ENCODE results near the gene SSTR4. TPM values are rescaled to one million over a fixed set of nuclear protein-coding genes. Genes with fewer than 3 reads are reported as not detected.

Gene SSTR4
- total and polyA plus RNA-seq, 8 donors: 0.18 to 0.47 (median 0.26) TPM; not detected in 2

- DNase-seq (no peak), ATAC-seq (no peak)
- TF ChIP-seq CTCF (IDR thresholded peaks at IDR 0.05): no peak
- no peaks in the 10 kb centered on the region for H3K9me3 ChIP-seq
- no peaks in the 10 kb centered on the region for H3K36me3 ChIP-seq
- no peak overlapping the region for H3K27ac ChIP-seq
- H3K27me3 ChIP-seq: no peaks in the 10 kb centered on the region
- intact Hi-C loops (cut with DNase I): no loop called here
- H3K4me3 ChIP-seq: no peak overlapping the region
- H3K4me1 ChIP-seq: no peaks in the 10 kb centered on the region
Observed at GRCh38 chr20:23071398-23071797, 36.3 kb downstream of the SSTR4 start.

GRCh38 chr20:23071996-23072395 lies 36.9 kb downstream of the SSTR4 start:
- intact Hi-C loops (cut with DNase I): no loop called here
- ATAC-seq: no peak
- no peak for TF ChIP-seq CTCF (IDR thresholded peaks at IDR 0.05)
- Histone ChIP-seq H3K27me3 (no peaks in the 10 kb centered on the region), H3K4me3 (no peak overlapping the region), H3K27ac (no peak overlapping the region), H3K9me3 (no peaks in the 10 kb centered on the region), H3K36me3 (no peaks in the 10 kb centered on the region), H3K4me1 (no peaks in the 10 kb centered on the region)
- no peak for DNase-seq

- peaks cover 0 to 5% of the 10 kb centered on the region in 2 donors for H3K4me1 ChIP-seq
- H3K9me3 ChIP-seq: no peaks in the 10 kb centered on the region
- H3K36me3 ChIP-seq: no peaks in the 10 kb centered on the region
- DNase-seq: no peak
- TF ChIP-seq CTCF (IDR thresholded peaks at IDR 0.05): no peak
- intact Hi-C loops (cut with DNase I): no loop called here
- H3K4me3 ChIP-seq: no peak overlapping the region
- ATAC-seq: no peak
- H3K27me3 ChIP-seq: no peaks in the 10 kb centered on the region
- H3K27ac ChIP-seq: no peak overlapping the region
Observed at GRCh38 chr20:23072892-23073586, 37.9 kb downstream of the SSTR4 start.

- no peak for ATAC-seq
- TF ChIP-seq CTCF (IDR thresholded peaks at IDR 0.05): no peak
- intact Hi-C loops (cut with DNase I): no loop called here
Observed at GRCh38 chr20:23074052-23074451, 38.9 kb downstream of the SSTR4 start.

GRCh38 chr20:23077277-23077676 lies 42.2 kb downstream of the SSTR4 start:
- intact Hi-C loops (cut with DNase I): no loop called here
- Histone ChIP-seq H3K27ac (no peak overlapping the region), H3K27me3 (no peaks in the 10 kb centered on the region), H3K4me3 (no peak overlapping the region), H3K36me3 (peaks cover 0 to 4% of the 10 kb centered on the region in 2 donors), H3K9me3 (no peaks in the 10 kb centered on the region), H3K4me1 (peaks cover 0 to 47% of the 10 kb centered on the region in 2 donors)
- no peak for DNase-seq
- TF ChIP-seq CTCF (IDR thresholded peaks at IDR 0.05): no peak
- no peak for ATAC-seq

More at GRCh38 chr20:23074052-23074451, 38.9 kb downstream of the SSTR4 start:
- Histone ChIP-seq H3K27me3 (no peaks in the 10 kb centered on the region), H3K9me3 (no peaks in the 10 kb centered on the region), H3K4me1 (peaks cover 0 to 15% of the 10 kb centered on the region in 2 donors), H3K27ac (no peak overlapping the region), H3K36me3 (no peaks in the 10 kb centered on the region), H3K4me3 (no peak overlapping the region)
- DNase-seq: no peak

Data from left lung (tissue), 10 donors.